Endometrial microvascular endothelial cells (primary cell): ENCODE results near the gene REG4. TPM values are rescaled to one million over a fixed set of nuclear protein-coding genes. Genes with fewer than 3 reads are reported as not detected.

Experiments used
- in situ Hi-C: cut with HindIII; loops from 2 replicates; pipeline ENCODE4 v1.10.0; 2017; ENCODE audit warnings: low sequenced_read_pairs, low pct_unique_long_range_greater_than_20kb; ENCODE audit errors: inconsistent ontology term
- total RNA-seq: library from RNA; depleted of rRNA; stranded (reverse); fragments of >200 nt; gene quantifications from one replicate; pipeline ENCODE4 v1.2.3, GENCODE V29; 2015; ENCODE audit errors: inconsistent ontology term

Gene REG4
- total RNA-seq, 1 donor from 2014 or later, result not detected

- in situ Hi-C loops, result no loop called here
Measured at GRCh38 chr1:119758584-119758983, 52.7 kb downstream of the REG4 start.

- in situ Hi-C loops, result no loop called here
Measured at GRCh38 chr1:119752592-119752991, 58.7 kb downstream of the REG4 start.

- in situ Hi-C loops, result no loop called here
Measured at GRCh38 chr1:119748040-119748439, 63.2 kb downstream of the REG4 start.

- in situ Hi-C loops, result no loop called here
Measured at GRCh38 chr1:119747451-119747850, 63.8 kb downstream of the REG4 start.

GRCh38 chr1:119745034-119745433 lies 66.2 kb downstream of the REG4 start:
- in situ Hi-C loops, result no loop called here

- in situ Hi-C loops, result no loop called here
Measured at GRCh38 chr1:119744598-119744942, 66.7 kb downstream of the REG4 start.

Other genes with a start within 250 kb of the REG4 start
- 12.1 TPM for gene ZNF697, start 163.2 kb downstream of the REG4 start, total RNA-seq
- gene PHGDH, start 99.5 kb downstream of the REG4 start, total RNA-seq, result 15.4 TPM
- not detected for gene HMGCS2, start 42.6 kb downstream of the REG4 start, total RNA-seq
- gene ADAM30, start 85.1 kb upstream of the REG4 start, total RNA-seq, result not detected